Activated naive CD8-positive, alpha-beta T cell treated with anti-CD3 and anti-CD28 coated beads for 36 hours (primary cell): ENCODE data around the gene RALY. TPM values are rescaled to one million over a fixed set of nuclear protein-coding genes. Genes with fewer than 3 reads are reported as not detected.

Experiments used
- DNase-seq: peaks from one replicate; pipeline ENCODE4 v3.0.0; 2021
- H3K27ac Mint-ChIP-seq: one replicate; pipeline ENCODE4 v1.8.0; 2022; ENCODE audit warnings: mild to moderate bottlenecking, moderate library complexity, mixed read lengths
- H3K27me3 Mint-ChIP-seq: one replicate; pipeline ENCODE4 v1.8.0; 2022; ENCODE audit warnings: mild to moderate bottlenecking, mixed read lengths
- H3K36me3 Mint-ChIP-seq: one replicate; pipeline ENCODE4 v1.8.0; 2021; ENCODE audit warnings: mild to moderate bottlenecking, mixed read lengths
- H3K4me1 Mint-ChIP-seq: one replicate; pipeline ENCODE4 v1.8.0; 2021; ENCODE audit warnings: mixed read lengths
- H3K4me3 Mint-ChIP-seq: one replicate; pipeline ENCODE4 v1.8.0; 2022; ENCODE audit warnings: mild to moderate bottlenecking, moderate library complexity, mixed read lengths
- H3K9me3 Mint-ChIP-seq: one replicate; pipeline ENCODE4 v1.8.0; 2022; ENCODE audit warnings: mixed read lengths
- total RNA-seq, 2 experiments: library from RNA; stranded (reverse); gene quantifications; one replicate each; pipeline ENCODE4 v1.2.3, GENCODE V29; 2021

RALY gene
- total RNA-seq, 2 experiments from 2014 or later = 147 to 148 TPM

DNA sequence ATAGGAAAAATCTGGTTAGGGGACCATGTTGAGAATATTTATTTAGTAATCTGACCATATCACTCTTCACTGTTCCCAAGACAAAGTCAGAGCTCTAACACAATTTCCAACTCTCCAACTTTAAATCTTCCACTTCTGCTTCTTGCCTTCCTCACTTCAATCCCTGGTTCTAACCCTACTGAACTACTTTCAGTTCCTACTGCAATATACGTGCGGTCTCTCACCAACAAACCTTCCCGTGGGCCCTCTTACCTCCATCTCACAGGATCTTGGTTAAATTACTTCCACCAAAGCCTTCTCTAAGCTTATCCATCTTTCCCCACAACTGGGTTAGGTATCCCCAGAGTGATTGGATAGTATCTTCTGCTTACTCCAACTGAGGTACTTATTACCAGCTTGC lies 110.3 kb downstream of the RALY start:
- Mint-ChIP-seq H3K36me3 (peaks cover 75% of the 10 kb centered on the region), H3K4me3 (no peak overlapping the region), H3K27me3 (no peaks in the 10 kb centered on the region), H3K4me1 (peaks cover 66% of the 10 kb centered on the region), H3K9me3 (no peaks in the 10 kb centered on the region), H3K27ac (peak overlapping the region; percentile 4)
- DNase-seq = no peak

- H3K36me3 Mint-ChIP-seq = peaks cover 80% of the 10 kb centered on the region
- H3K27ac Mint-ChIP-seq = peak overlapping the region; percentile 75
- H3K9me3 Mint-ChIP-seq = no peaks in the 10 kb centered on the region
- peaks cover 70% of the 10 kb centered on the region for H3K4me1 Mint-ChIP-seq
- no peaks in the 10 kb centered on the region for H3K27me3 Mint-ChIP-seq
- DNase-seq = no peak
- H3K4me3 Mint-ChIP-seq = peak overlapping the region; percentile 22
Measured at GRCh38 chr20:34105978-34106675, 112.4 kb downstream of the RALY start.

DNA sequence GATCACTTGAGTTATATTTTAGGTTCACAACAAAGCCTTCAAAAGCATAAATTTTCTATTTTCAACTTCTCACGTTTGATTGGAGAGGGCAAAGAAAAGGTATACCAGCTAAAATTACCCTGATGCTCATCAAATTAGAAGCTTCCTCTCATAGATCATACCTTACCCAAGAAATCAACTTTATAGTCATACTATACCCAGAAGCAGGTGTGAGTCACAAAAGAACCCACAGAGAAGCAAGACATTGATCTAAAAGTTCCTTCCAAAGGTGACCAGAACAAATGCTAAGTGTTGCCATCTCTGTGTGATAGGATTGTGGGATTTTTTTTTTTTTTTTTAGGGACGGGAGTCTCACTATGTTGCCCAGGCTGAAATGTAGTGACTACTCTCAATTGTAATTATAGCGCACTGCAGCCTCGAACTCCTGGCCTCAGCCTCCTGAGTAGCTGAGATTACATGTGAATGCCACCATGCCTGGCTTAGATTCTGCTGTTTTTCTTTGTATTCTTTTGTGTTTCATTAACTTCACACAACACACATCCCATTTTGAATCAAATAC lies 115.0 kb downstream of the RALY start:
- Mint-ChIP-seq H3K36me3 (peaks cover 70% of the 10 kb centered on the region), H3K4me1 (peaks cover 61% of the 10 kb centered on the region), H3K9me3 (no peaks in the 10 kb centered on the region), H3K27me3 (no peaks in the 10 kb centered on the region), H3K27ac (peak overlapping the region; percentile 67), H3K4me3 (peak overlapping the region; percentile 76)
- DNase-seq = no peak

- Mint-ChIP-seq H3K36me3 (peaks cover 64% of the 10 kb centered on the region), H3K27ac (peak overlapping the region; percentile 48), H3K27me3 (no peaks in the 10 kb centered on the region), H3K4me1 (peaks cover 56% of the 10 kb centered on the region), H3K4me3 (peak overlapping the region; percentile 76), H3K9me3 (no peaks in the 10 kb centered on the region)
- no peak for DNase-seq
Measured at GRCh38 chr20:34109442-34109841, 115.7 kb downstream of the RALY start.

- peak overlapping the region; percentile 94 for H3K4me3 Mint-ChIP-seq
- H3K4me1 Mint-ChIP-seq = peaks cover 52% of the 10 kb centered on the region
- no peaks in the 10 kb centered on the region for H3K9me3 Mint-ChIP-seq
- H3K36me3 Mint-ChIP-seq = peaks cover 57% of the 10 kb centered on the region
- peak overlapping the region; percentile 98 for H3K27ac Mint-ChIP-seq
- H3K27me3 Mint-ChIP-seq = no peaks in the 10 kb centered on the region
- DNase-seq = no peak
Measured at GRCh38 chr20:34110025-34110744, 116.5 kb downstream of the RALY start.

DNA sequence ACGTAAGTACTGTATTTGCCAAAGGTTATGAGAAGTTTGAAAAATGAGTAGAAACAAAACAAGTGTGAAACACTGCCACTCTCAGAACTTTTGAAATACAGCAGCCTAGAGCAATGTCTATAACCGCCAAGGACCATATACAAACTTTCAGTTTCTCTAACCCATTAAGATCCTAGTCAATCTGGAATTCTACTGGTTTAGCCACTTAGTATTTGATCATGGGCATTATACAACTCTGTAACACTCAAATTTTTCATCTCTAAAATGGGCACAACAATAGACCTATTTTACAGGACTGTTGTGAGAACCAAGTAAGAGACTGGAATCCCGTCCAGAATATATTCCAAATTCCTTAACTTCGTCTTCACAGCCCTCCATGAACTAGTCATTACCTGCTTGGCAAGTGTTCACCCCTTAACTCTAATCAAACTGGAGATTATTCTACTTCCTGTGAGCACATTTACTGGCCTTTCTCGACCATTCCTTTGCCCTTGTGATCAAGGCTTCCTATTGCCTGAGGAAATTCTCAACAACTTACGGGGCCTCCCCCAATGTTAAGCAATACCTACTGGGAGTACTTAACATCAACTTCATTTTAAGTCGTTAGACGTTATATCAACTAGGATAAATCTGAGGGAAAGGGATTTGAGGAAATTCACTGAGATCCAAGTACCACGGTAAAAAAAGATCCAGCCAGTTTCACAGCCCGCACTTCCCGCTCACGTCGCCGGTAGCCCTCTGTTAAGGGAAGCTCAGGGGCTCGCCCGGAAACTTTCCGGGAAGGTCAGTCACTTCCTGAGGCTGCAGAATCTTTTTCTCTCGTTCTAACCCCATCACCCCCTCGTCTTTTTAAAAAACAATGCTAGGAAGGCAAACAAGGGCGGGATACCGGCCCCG lies 117.3 kb downstream of the RALY start:
- peaks cover 44% of the 10 kb centered on the region for H3K4me1 Mint-ChIP-seq
- H3K9me3 Mint-ChIP-seq = no peaks in the 10 kb centered on the region
- peak overlapping the region; percentile 94 for H3K4me3 Mint-ChIP-seq
- no peaks in the 10 kb centered on the region for H3K27me3 Mint-ChIP-seq
- H3K36me3 Mint-ChIP-seq = peaks cover 49% of the 10 kb centered on the region
- peak overlapping the region; percentile 98 for H3K27ac Mint-ChIP-seq
- no peak for DNase-seq

- H3K4me1 Mint-ChIP-seq = peaks cover 36% of the 10 kb centered on the region
- H3K36me3 Mint-ChIP-seq = peaks cover 43% of the 10 kb centered on the region
- no peaks in the 10 kb centered on the region for H3K9me3 Mint-ChIP-seq
Measured at GRCh38 chr20:34111702-34112599, 118.2 kb downstream of the RALY start, which contains the start of gene EIF2S2. EIF2S2 (minus strand) TSS chr20:34112243; CDS start chr20:34112110, 133 bp downstream.

DNA sequence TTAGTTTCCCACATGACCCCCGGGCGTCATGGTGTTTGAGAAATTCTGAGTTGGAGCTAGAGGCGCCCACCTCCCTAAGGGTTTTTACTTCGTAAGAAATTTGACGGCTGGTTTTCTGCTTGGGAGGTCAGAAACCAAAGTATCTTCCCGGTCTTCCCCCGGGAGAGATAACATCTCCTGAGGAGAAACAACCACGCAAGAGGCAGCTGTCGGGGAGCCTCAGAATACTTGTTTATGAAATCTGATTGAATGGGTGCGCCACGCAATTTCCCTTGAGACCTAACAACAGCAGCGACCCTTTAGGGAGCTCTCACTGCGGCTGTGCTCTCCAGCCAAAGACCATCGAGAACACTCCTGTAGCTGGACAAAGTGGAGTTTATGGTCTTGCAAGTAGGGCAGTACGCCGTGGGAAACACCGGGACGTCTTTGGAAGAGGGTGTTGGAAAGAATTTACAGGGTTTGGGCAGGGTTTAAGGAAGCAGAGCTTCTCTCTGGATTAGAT lies 118.9 kb downstream of the RALY start:
- DNase-seq = no peak
- H3K4me1 Mint-ChIP-seq = peaks cover 30% of the 10 kb centered on the region

More at GRCh38 chr20:34111702-34112599, 118.2 kb downstream of the RALY start, which contains the start of gene EIF2S2:
- H3K27ac Mint-ChIP-seq = peak within 1 kb of the TSS; percentile 98
- H3K27me3 Mint-ChIP-seq = no peaks in the 10 kb centered on the region
- H3K4me3 Mint-ChIP-seq = peak within 1 kb of the TSS; percentile 94
- DNase-seq = peak; percentile 95

GRCh38 chr20:34114809-34115208 lies 121.1 kb downstream of the RALY start:
- Mint-ChIP-seq H3K27me3 (no peaks in the 10 kb centered on the region), H3K4me3 (no peak overlapping the region), H3K4me1 (peaks cover 11% of the 10 kb centered on the region), H3K36me3 (peaks cover 17% of the 10 kb centered on the region), H3K9me3 (no peaks in the 10 kb centered on the region), H3K27ac (no peak overlapping the region)
- no peak for DNase-seq

More for the DNA sequence above, 118.9 kb downstream of the RALY start:
- Mint-ChIP-seq H3K9me3 (no peaks in the 10 kb centered on the region), H3K36me3 (peaks cover 37% of the 10 kb centered on the region), H3K4me3 (peak overlapping the region; percentile 94), H3K27ac (peak overlapping the region; percentile 98), H3K27me3 (no peaks in the 10 kb centered on the region)

DNA sequence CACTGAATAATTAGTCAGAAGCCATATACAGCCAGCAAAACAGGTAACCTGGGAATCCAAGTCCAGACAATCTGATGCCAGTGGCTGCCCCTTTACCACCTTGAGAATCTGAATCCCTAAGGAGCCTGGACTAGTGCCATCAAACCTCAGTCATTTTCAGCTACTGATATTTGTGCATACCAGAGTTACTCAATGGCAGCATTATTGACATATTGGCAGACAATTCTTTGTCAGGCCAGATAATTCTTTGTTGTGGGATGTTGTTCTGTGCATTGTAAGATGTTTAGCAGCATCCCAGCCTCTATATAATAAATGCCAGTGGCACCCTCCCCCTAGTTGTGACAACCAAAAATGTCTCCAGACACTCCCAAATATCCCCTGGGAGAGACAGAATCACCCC lies 121.5 kb downstream of the RALY start:
- H3K36me3 Mint-ChIP-seq = peaks cover 14% of the 10 kb centered on the region
- no peaks in the 10 kb centered on the region for H3K27me3 Mint-ChIP-seq
- DNase-seq = no peak
- H3K27ac Mint-ChIP-seq = no peak overlapping the region
- peaks cover 8% of the 10 kb centered on the region for H3K4me1 Mint-ChIP-seq
- no peaks in the 10 kb centered on the region for H3K9me3 Mint-ChIP-seq
- no peak overlapping the region for H3K4me3 Mint-ChIP-seq

DNA sequence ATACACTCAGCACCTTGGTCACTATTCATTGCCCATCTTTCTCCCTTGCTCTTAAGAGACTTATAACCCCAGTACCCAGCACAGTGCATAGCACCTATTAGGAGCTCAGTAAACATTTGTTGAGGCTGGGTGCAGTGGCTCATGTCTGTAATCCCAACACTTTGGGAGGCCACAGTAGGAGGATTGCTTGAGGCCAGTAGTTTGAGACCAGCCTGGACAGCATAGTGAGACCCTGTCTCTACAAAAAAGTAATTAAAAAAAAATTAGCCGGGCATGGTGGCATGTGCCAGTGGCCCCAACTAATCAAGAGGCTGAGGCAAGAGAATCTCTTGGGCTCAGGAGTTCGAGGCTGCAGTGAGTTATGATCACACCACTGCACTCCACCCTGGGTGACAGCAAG lies 126.5 kb downstream of the RALY start:
- Mint-ChIP-seq H3K4me3 (no peak overlapping the region), H3K36me3 (no peaks in the 10 kb centered on the region), H3K27me3 (no peaks in the 10 kb centered on the region), H3K27ac (no peak overlapping the region), H3K4me1 (peaks cover 14% of the 10 kb centered on the region), H3K9me3 (no peaks in the 10 kb centered on the region)
- DNase-seq = no peak

DNA sequence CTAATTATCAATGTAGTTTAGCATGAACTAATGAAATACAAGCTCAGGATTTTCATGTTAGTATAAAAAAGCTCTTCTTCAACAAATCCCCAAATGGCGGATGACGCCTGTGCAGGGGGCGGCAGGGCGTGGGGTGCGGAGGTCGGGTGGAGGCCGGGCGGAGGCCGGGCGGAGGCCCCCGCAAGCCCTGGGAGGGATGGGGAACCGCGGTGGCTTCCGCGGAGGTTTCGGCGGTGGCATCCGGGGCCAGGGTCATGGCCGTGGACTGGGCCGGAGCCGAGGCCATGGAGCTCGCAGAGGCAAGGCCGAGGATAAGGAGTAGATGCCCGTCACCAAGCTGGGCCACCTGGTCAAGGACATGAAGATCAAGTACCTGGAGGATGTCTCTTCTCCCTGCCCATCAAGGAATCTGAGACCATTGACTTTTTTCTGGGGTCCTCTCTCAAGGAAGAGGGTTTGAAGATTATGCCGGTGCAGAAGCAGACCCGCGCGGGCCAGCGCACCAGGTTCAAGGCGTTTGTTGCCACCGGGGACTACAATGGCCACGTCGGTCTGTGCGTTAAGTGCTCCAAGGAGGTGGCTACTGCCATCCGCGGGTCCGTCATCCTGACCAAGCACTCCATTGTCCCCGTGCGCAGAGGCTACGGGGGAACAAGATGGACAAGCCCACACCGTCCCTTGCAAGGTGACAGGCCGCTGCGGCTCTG lies 128.7 kb downstream of the RALY start:
- Mint-ChIP-seq H3K36me3 (no peaks in the 10 kb centered on the region), H3K27ac (no peak overlapping the region), H3K4me1 (peaks cover 14% of the 10 kb centered on the region), H3K9me3 (no peaks in the 10 kb centered on the region), H3K27me3 (peaks cover 9% of the 10 kb centered on the region), H3K4me3 (no peak overlapping the region)
- DNase-seq = no peak

- Mint-ChIP-seq H3K36me3 (no peaks in the 10 kb centered on the region), H3K27ac (no peak overlapping the region)
Measured at GRCh38 chr20:34123309-34123708, 129.6 kb downstream of the RALY start.

More at GRCh38 chr20:34123309-34123708, 129.6 kb downstream of the RALY start:
- no peak for DNase-seq
- no peak overlapping the region for H3K4me3 Mint-ChIP-seq
- H3K9me3 Mint-ChIP-seq = no peaks in the 10 kb centered on the region
- peaks cover 12% of the 10 kb centered on the region for H3K27me3 Mint-ChIP-seq
- H3K4me1 Mint-ChIP-seq = peaks cover 14% of the 10 kb centered on the region
